NCI-H226 (cell line): Measurements from ENCODE around the gene LRRC8B.
"Not testable (repeated sequence)": the region's sequence is repeated elsewhere in the genome, so short reads cannot be mapped to it uniquely, and the experiment has no call there.

ENCODE experiments used
- DNase-seq: peaks from one replicate; pipeline ENCODE4 v3.0.0-alpha.2; 2015

The LRRC8B gene

GRCh38 chr1:89609781-89610456 lies 85.3 kb downstream of the LRRC8B start:
- no peak for DNase-seq

GRCh38 chr1:89610457-89611011 lies 85.9 kb downstream of the LRRC8B start:
- no peak for DNase-seq

GRCh38 chr1:89611721-89612120 lies 87.1 kb downstream of the LRRC8B start:
- DNase-seq: no peak

GRCh38 chr1:89613928-89614327 lies 89.3 kb downstream of the LRRC8B start:
- DNase-seq: no peak

GRCh38 chr1:89615676-89616598 lies 91.3 kb downstream of the LRRC8B start:
- no peak for DNase-seq

- no peak for DNase-seq
Measured at GRCh38 chr1:89616844-89617627, 92.4 kb downstream of the LRRC8B start.

GRCh38 chr1:89620664-89621063 lies 96.0 kb downstream of the LRRC8B start:
- DNase-seq: no peak

GRCh38 chr1:89622895-89623294 lies 98.3 kb downstream of the LRRC8B start:
- no peak for DNase-seq

GRCh38 chr1:89624314-89624713 lies 99.7 kb downstream of the LRRC8B start:
- no peak for DNase-seq

GRCh38 chr1:89624715-89625323 lies 100.2 kb downstream of the LRRC8B start:
- DNase-seq: no peak

- no peak for DNase-seq
Measured at GRCh38 chr1:89627596-89627962, 103.0 kb downstream of the LRRC8B start.

GRCh38 chr1:89629146-89629545 lies 104.5 kb downstream of the LRRC8B start:
- no peak for DNase-seq

- not testable (repeated sequence) for DNase-seq
Measured at GRCh38 chr1:89629600-89629999, 105.0 kb downstream of the LRRC8B start.

- no peak for DNase-seq
Measured at GRCh38 chr1:89630048-89630447, 105.4 kb downstream of the LRRC8B start.

- no peak for DNase-seq
Measured at GRCh38 chr1:89631816-89632656, 107.4 kb downstream of the LRRC8B start.

GRCh38 chr1:89632657-89633247 lies 108.1 kb downstream of the LRRC8B start, which contains the start of gene LRRC8C:
TSS of gene LRRC8C (plus strand) at chr1:89633120. CDS start at chr1:89686474, 53,354 bp downstream.
- peak; percentile 72 for DNase-seq

GRCh38 chr1:89633248-89633799 lies 108.7 kb downstream of the LRRC8B start:
- peak; percentile 24 for DNase-seq

- no peak for DNase-seq
Measured at GRCh38 chr1:89633800-89634625, 109.4 kb downstream of the LRRC8B start.
